Pulmonary artery endothelial cell (primary cell): ENCODE data around the gene FGGY. TPM values are rescaled to one million over a fixed set of nuclear protein-coding genes. Genes with fewer than 3 reads are reported as not detected.

Experiments
- DNase-seq: peaks from one replicate; pipeline ENCODE4 v3.0.0-alpha.2; 2011; ENCODE audit warnings: low read depth, low spot score
- total RNA-seq: library from RNA; depleted of rRNA; stranded (reverse); fragments of >200 nt; gene quantifications from 2 replicates; pipeline ENCODE4 v1.2.3, GENCODE V29; 2014

Gene FGGY
- total RNA-seq, 1 donor from 2014 or later, result 9.3 TPM

DNA sequence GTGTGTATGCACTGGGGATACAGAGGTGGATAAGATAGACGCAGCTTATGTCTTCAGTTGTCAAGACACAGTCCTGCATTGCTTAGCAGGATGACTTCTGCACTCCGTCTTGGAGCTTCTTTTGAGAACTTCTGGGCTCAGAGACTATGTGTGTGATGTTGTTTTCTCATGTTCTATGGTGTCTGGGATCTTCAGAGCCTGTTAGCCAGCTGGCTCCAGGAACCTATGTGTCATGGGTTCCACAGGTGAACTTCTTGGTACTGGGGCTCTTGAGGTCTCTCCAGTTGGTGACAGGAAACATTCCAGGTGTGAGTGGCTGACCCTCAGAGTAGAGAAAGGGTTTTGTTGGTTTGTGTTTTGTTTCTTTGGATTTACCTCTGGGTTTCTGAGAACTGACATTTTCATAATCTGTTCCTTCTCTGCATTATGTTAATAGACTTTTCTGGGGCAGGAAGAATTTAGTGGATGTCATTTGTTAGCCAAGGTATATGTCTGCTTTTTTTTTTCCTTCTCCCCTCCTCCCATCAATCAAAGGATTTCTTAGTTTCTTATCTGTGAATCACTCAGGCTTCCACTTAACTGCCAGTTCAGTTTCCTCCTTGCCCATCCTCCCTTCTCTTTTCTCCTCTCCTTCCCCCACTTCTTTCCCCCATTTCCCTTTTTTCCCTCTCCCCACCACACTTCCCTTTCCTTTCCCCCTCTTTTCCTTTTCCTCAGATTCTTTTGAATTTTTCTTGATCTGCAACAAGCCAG is 18.1 kb downstream of the FGGY start:
- no peak for DNase-seq

GRCh38 chr1:59315529-59316463 is 18.9 kb downstream of the FGGY start:
- no peak for DNase-seq

DNA sequence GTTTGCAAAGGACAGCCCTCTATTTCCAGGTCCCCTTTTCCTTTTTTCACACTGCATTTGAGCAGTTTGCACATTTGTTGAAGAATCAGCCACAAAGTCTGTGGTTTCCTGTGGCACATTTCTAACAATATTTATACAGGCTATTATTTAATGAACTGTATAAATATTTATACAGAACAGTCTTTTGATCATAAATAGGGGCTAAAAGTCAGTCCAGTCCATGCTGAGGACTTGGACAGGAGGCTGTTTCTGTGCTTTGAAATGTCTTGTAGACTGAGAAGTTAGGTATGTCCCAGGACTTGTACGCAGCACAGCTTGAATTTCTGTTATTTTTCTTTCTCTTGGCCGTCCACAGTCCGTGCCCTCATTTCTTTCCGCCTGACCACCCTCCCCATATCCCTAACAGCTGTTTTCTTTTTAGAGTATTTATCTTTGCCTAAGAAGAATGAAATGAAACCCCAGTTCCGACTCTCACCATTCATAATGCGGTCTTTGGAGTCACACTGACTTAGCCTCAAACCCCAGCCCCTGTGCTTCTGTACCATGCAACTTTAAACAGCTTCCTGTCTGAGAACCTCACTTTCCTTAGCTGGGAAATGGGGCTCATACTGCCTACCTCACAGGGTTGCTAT is 19.7 kb downstream of the FGGY start:
- DNase-seq, result no peak

GRCh38 chr1:59317343-59317742 is 20.4 kb downstream of the FGGY start:
- no peak for DNase-seq

- DNase-seq, result no peak
These were observed 20.9 kb downstream of the FGGY start for GRCh38 chr1:59317780-59318179.

GRCh38 chr1:59318271-59318860 is 21.5 kb downstream of the FGGY start:
- no peak for DNase-seq

- no peak for DNase-seq
These were observed 25.5 kb downstream of the FGGY start for GRCh38 chr1:59322394-59322793.

DNA sequence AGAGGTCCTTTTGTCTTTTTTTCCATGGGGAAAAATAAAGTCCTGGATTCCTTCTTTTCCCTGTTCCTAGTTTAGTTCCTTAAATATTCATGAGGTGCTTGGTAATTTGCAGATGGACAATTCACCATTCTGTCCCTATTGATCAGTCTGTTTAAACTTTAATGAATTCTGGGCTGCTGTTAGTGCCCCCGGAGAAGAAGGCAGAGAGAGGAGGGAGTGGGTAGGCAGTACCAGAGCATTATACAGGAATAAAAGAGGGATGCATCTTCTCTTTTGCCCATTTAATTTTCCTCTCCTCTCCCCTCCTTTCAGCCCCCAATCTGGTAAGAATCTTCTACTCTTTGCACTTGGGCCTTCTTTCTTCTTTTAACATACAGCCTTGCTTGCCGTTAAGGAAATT is 25.9 kb downstream of the FGGY start:
- no peak for DNase-seq

DNA sequence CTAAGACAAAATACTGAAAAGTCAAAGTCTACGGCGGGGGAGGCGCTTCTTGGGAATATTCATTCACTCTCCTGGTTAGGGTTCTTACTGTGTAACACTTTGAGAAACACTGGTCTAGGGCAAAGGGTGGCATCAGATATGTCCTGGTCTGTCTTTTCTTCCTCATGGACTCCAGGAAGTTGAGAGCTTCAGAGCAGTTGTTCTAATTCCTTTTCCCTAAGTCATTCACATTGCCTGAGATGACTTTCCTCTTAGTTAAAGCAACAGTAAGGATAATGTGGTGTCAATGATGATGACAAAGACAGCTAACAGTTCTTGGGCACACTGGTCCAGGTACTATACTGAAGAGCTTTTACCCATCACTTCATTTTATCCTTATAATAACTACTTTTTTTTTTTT is 27.0 kb downstream of the FGGY start:
- DNase-seq, result no peak

GRCh38 chr1:59328353-59328752 is 31.5 kb downstream of the FGGY start:
- DNase-seq, result no peak

GRCh38 chr1:59329412-59330053 is 32.6 kb downstream of the FGGY start:
- DNase-seq, result no peak

- DNase-seq, result no peak
These were observed 35.1 kb downstream of the FGGY start for GRCh38 chr1:59331686-59332620.

DNA sequence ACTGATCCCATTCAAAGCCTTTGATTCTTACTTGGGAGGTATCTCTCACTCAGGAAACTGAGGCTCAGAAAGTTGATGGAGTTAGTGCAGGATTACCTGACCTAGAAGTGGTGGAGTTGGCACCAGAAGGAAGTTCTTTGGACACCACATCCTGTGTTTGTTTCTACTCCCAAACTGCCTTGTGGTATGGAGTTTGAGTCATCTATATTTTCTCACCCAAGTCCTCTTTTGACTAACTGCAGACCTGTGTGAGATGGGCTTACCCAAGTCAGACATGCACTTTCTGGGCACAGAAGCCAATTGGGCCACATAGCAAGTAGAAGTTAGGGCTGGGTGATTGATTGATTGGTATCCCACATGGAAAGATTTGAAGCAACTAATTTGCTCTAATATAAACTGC is 36.1 kb downstream of the FGGY start:
- DNase-seq, result peak; percentile 45

- no peak for DNase-seq
These were observed 36.9 kb downstream of the FGGY start for GRCh38 chr1:59333626-59334277.

- DNase-seq, result no peak
These were observed 43.8 kb downstream of the FGGY start for GRCh38 chr1:59340411-59341307.

DNA sequence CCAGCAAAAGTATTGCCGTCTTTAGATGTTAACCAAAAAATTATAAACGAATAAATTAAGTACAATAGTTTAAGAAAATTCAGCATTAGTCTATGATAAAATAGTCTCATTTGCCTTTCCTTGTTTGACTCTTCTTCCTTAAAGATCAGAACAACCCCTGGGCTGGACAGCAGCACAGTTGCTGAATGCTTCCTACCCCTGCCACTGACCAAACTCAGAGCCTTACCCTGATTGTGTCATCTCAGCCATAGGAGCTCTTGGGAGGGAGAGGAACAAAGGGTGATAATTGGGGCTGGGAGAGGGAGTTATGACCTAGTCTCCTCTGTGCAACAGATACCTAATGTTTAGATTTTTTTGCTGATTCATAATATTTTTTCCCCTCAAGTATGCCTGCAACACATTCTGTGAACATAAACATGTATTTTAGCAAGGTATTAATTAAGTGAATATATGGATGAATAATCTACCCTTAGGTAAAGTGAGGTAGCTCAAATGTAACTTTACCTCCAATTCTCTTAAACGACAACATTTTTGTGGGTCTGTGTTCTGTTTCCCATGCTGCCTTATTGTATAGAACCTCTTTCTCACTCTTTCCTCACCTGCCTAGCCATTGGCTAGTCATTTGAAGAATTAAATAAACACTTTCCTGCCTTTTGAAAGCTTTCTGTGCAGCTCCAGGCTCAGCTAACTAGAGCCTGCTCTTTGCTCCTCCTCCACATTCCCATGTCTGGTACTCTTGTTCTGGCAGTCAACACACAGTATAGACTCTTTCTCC is 46.1 kb downstream of the FGGY start:
- no peak for DNase-seq

DNA sequence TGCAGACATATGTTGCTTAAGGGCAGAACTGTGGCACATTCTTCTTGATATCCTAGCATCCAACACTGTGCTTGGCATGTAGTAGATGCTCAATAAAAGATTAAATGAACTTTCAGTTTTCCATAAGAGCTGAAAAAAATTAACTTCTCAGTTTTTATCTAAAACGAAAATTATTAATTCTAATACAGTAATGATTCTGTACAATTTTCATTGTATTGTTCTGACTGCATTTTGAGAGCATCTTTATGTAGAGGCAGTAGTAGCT is 46.6 kb downstream of the FGGY start:
- DNase-seq, result no peak

- DNase-seq, result no peak
These were observed 48.3 kb downstream of the FGGY start for GRCh38 chr1:59345221-59345620.
